Bronchial epithelial cell (primary cell): ENCODE data around the gene CLEC17A. TPM values are rescaled to one million over a fixed set of nuclear protein-coding genes. Genes with fewer than 3 reads are reported as not detected.
"Not testable (repeated sequence)": the region's sequence is repeated elsewhere in the genome, so short reads cannot be mapped to it uniquely, and the experiment has no call there.

ENCODE experiments used
- DNase-seq: peaks from one replicate; pipeline ENCODE4 v3.0.0-alpha.2; 2010; ENCODE audit warnings: low read depth
- FAIRE-seq: peaks from 2 replicates; lab custom pipeline; 2011; peaks lifted over from hg19 to GRCh38; lab: Jason Lieb, UNC
- H3K27me3 ChIP-seq: 2 replicates; pipeline ENCODE4 v1.5.1; 2011; ENCODE audit warnings: low read length; ENCODE audit not compliant: control insufficient read depth, insufficient read depth
- H3K36me3 ChIP-seq: 2 replicates; pipeline ENCODE4 v1.5.1; 2011; ENCODE audit warnings: low read length; ENCODE audit not compliant: control insufficient read depth, insufficient read depth
- H3K4me3 ChIP-seq: 2 replicates; pipeline ENCODE4 v1.5.1; 2011; ENCODE audit warnings: mild to moderate bottlenecking, low read depth, low read length, control low read depth
- total RNA-seq: library from RNA; depleted of rRNA; stranded (reverse); fragments of >200 nt; gene quantifications from 2 replicates; pipeline ENCODE4 v1.2.1, GENCODE V29; 2014
- TF ChIP-seq, protein P1 (sequence below): IDR thresholded peaks from 2 replicates; pipeline ENCODE4 v1.5.1; 2011; ENCODE audit warnings: mild to moderate bottlenecking, moderate library complexity, low read length, control low read depth, inconsistent platforms; ENCODE audit not compliant: insufficient read depth, severe bottlenecking

The CLEC17A gene
- total RNA-seq, 1 donor from 2014 or later: not detected

GRCh38 chr19:14595558-14595957 is 12.7 kb downstream of the CLEC17A start:
- DNase-seq (no peak), FAIRE-seq (peak; percentile 7)
- no peak overlapping the region for H3K4me3 ChIP-seq
- no peaks in the 10 kb centered on the region for H3K27me3 ChIP-seq
- H3K36me3 ChIP-seq: no peaks in the 10 kb centered on the region
- TF ChIP-seq, protein P1, sequence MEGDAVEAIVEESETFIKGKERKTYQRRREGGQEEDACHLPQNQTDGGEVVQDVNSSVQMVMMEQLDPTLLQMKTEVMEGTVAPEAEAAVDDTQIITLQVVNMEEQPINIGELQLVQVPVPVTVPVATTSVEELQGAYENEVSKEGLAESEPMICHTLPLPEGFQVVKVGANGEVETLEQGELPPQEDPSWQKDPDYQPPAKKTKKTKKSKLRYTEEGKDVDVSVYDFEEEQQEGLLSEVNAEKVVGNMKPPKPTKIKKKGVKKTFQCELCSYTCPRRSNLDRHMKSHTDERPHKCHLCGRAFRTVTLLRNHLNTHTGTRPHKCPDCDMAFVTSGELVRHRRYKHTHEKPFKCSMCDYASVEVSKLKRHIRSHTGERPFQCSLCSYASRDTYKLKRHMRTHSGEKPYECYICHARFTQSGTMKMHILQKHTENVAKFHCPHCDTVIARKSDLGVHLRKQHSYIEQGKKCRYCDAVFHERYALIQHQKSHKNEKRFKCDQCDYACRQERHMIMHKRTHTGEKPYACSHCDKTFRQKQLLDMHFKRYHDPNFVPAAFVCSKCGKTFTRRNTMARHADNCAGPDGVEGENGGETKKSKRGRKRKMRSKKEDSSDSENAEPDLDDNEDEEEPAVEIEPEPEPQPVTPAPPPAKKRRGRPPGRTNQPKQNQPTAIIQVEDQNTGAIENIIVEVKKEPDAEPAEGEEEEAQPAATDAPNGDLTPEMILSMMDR: no peak

GRCh38 chr19:14599548-14600147 is 16.8 kb downstream of the CLEC17A start:
- H3K36me3 ChIP-seq: no peaks in the 10 kb centered on the region
- H3K27me3 ChIP-seq: no peaks in the 10 kb centered on the region
- DNase-seq (no peak), FAIRE-seq (no peak)
- TF ChIP-seq, protein P1: no peak
- no peak overlapping the region for H3K4me3 ChIP-seq

DNA sequence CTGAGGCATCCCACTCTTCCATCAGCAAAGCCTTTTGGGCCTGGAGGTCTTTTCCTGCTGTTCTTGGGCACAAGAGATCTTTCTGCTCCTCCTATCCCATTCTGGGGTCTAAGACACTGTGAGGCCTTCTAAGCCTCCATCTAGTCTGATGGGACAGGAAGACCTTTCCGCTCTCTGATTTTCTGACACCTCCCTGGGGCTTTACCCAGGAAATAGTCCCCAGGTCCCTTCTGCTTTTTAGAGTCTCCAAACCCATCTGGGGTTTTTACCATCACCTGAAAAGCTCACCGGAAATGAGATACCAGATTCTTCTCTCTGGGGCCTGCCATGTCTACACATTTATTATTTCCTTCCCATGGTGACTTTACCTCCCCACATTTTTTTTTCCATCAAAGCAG is 21.1 kb downstream of the CLEC17A start:
- no peaks in the 10 kb centered on the region for H3K27me3 ChIP-seq
- FAIRE-seq (no peak), DNase-seq (no peak)
- H3K4me3 ChIP-seq: no peak overlapping the region
- H3K36me3 ChIP-seq: no peaks in the 10 kb centered on the region
- TF ChIP-seq, protein P1: no peak

DNA sequence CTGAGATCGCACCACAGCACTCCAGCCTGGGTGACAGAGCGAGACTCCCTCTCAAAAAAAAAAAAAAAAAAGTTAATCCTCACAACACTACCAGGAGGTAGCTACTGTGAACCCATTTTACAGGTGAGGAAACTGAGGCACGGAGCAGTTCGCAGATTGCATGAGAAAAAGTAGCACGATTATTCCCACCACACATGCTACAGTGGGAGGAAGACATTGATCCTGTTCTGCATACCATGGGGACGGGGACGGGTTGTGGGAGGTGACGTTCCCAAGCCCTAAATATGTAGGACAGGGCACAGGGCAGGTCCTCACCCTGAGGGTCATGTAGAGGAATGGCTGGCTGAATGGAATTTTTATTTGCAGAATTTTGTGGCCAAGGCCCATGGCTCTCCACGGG is 23.7 kb downstream of the CLEC17A start:
- Histone ChIP-seq H3K27me3 (no peaks in the 10 kb centered on the region), H3K4me3 (no peak overlapping the region), H3K36me3 (no peaks in the 10 kb centered on the region)
- TF ChIP-seq, protein P1: no peak
- no peak for FAIRE-seq
- DNase-seq: no peak

DNA sequence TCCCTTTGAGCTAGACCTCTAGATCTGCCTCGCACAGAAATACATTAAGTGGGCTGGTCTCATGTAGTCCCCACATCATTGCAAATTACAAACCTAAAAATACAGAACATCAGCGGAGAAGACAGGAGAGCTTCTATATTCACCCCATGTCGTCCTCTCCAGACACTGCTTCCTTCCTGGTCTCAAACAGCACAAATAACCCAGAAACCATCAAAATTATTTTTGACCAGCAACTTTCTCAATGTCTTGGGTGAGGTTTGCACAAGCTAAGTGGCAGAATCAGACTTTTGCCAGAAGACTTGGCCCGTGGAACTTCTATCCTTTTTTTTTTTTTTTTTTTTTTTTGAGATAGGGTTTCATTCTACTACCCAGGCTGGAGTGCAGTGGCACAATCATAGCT is 28.2 kb downstream of the CLEC17A start:
- TF ChIP-seq, protein P1: no peak
- DNase-seq: no peak
- no peak for FAIRE-seq

DNA sequence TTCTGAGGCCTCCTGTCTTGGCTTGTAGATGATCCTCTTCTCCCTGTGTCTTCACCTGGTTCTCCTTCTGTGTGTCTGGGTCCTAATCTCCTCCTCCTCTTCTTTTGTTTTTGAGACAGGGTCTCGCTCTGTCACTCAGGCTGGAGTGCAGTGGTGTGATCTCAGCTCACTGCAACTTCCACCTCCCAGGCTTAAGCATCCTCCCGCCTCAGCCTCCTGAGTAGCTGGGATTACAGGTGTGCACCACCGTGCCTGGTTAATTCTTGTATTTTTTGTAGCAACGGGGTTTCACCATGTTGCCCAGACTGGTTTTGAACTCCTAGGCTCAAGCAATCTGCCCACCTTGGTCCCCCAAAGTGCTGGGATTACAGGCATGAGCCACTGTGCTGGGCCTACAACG is 29.4 kb downstream of the CLEC17A start:
- not testable (repeated sequence) for H3K36me3 ChIP-seq, H3K27me3 ChIP-seq, H3K4me3 ChIP-seq, DNase-seq, FAIRE-seq

More for the DNA sequence above, 28.2 kb downstream of the CLEC17A start:
- H3K27me3 ChIP-seq: no peaks in the 10 kb centered on the region
- H3K36me3 ChIP-seq: no peaks in the 10 kb centered on the region
- H3K4me3 ChIP-seq: no peak overlapping the region
